ENCODE measurements around the gene DPM2.

DNA sequence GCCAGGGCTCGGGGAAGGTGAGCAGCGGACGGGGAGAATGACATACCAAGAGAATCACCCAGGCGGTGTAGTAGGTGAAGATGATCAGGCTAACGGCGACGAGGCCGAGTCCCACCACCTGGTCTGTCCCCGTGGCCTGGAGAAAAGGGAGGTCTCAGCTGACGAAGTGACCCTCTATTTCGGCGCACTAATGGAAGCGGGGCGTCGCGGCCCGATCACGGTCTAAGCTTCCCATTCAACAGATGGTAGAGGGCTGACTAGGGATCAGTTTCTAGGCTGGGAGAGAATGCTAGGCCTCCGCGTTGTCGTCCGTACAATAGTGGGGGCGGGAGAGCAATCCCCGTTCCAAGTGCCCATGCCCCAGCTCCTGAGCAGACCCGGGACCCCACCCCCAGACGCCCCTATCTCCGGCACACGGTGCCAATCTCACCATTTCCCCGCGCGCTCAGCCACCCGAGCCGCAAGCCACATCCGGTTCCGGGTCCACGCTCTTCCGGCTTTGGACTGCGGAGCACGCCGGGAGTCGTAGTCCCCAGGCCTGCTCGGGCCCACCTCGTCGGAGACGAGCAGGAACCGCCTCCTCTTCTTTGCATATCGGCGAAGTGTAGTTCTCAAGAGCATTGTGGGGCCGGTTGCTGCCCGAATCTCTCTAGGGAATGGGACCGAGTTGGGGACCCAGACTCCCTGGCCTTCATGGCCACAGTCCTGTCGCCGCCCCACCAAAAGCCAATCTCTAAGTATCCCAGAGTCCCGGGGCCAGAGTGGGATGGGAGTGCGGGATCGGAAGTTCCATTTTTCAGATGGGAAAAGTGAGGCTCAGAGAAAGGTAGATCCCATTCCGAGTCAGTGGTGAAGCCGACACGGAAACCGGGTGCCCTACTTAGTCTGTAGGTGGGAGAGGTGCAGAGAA lies at the start of gene DPM2:
- TF ChIP-seq POLR2A (IDR thresholded peaks at IDR 0.05; ENCODE audit: low read depth, low read length) (peak; percentile 68; the same call in 1 of the 2 replicates), MXI1 (IDR thresholded peaks at IDR 0.05; ENCODE audit: borderline replicate concordance, low read depth, low read length) (peak; percentile 64; the same call in 1 of the 2 replicates), RFX5 (IDR thresholded peaks at IDR 0.05; ENCODE audit: low read depth, low read length) (no peak), CHD1 (IDR thresholded peaks at IDR 0.05; ENCODE audit: low read depth, low read length) (no peak), RAD21 (IDR thresholded peaks at IDR 0.05; ENCODE audit: low read length) (no peak)
- TF ChIP-seq, protein P1, sequence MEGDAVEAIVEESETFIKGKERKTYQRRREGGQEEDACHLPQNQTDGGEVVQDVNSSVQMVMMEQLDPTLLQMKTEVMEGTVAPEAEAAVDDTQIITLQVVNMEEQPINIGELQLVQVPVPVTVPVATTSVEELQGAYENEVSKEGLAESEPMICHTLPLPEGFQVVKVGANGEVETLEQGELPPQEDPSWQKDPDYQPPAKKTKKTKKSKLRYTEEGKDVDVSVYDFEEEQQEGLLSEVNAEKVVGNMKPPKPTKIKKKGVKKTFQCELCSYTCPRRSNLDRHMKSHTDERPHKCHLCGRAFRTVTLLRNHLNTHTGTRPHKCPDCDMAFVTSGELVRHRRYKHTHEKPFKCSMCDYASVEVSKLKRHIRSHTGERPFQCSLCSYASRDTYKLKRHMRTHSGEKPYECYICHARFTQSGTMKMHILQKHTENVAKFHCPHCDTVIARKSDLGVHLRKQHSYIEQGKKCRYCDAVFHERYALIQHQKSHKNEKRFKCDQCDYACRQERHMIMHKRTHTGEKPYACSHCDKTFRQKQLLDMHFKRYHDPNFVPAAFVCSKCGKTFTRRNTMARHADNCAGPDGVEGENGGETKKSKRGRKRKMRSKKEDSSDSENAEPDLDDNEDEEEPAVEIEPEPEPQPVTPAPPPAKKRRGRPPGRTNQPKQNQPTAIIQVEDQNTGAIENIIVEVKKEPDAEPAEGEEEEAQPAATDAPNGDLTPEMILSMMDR (conservative IDR thresholded peaks at IDR 0.05; ENCODE audit: low read depth, low read length) = no peak

Data from IMR-90 (cell line).